Measurements from ENCODE around the gene YPEL1.

- TF ChIP-seq CHD2 (IDR thresholded peaks at IDR 0.05; ENCODE audit: low read depth, low read length), result no peak
- no peak for TF ChIP-seq ZFX (CRISPR knock-in tag; IDR thresholded peaks at IDR 0.05; ENCODE audit: low read depth)
Observed at GRCh38 chr22:21762712-21763581, 27.4 kb upstream of the YPEL1 start.

Data from HepG2 (cell line).